Stimulated activated CD4-positive, alpha-beta T cell treated with anti-CD3 and anti-CD28 coated beads, Interleukin-2, amount 100 ng/mL, for 4 hours (primary cell): ENCODE results near the gene COL18A1.
"Not testable (repeated sequence)": the region's sequence is repeated elsewhere in the genome, so short reads cannot be mapped to it uniquely, and the experiment has no call there.

Experiments
- DNase-seq: peaks from one replicate; pipeline ENCODE4 v3.0.0-alpha.2; 2020; ENCODE audit warnings: low read depth

Gene COL18A1

DNA sequence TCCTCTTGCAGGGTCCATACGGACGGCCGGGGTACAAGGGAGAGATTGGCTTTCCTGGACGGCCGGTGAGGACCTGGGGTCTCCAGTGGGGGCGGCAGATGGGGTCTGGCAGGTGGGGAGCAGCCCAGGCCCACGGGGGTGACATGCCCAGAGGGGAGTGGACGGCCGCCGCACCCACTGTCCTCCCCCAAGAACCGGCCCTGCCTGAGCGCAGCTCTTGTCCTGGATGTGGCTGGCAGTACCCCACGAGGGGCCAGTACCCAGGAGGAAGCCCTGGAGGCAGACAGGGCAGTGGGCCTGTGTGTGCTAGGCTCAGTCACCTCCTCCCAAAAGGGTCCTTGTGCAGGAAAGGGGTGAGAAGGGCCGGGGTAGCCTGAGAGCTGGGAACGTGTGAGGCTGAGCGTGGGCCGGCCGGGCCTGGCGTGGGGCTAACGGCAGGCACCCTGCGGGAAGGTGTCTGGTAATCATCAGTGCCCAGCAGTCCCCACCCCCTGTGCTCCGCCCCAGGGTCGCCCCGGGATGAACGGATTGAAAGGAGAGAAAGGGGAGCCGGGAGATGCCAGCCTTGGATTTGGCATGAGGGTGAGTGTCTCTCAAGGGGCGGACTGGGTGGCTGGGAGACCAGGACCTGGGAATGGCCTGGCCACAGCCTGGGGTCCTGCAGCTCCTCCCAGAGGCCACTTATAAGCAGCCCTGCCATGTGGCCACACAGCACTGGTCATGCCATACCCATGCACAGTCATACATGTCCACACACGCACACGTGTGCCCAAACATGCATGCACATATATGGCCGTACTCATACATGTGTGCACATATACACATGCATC, 90.1 kb downstream of the COL18A1 start:
- DNase-seq = no peak

DNA sequence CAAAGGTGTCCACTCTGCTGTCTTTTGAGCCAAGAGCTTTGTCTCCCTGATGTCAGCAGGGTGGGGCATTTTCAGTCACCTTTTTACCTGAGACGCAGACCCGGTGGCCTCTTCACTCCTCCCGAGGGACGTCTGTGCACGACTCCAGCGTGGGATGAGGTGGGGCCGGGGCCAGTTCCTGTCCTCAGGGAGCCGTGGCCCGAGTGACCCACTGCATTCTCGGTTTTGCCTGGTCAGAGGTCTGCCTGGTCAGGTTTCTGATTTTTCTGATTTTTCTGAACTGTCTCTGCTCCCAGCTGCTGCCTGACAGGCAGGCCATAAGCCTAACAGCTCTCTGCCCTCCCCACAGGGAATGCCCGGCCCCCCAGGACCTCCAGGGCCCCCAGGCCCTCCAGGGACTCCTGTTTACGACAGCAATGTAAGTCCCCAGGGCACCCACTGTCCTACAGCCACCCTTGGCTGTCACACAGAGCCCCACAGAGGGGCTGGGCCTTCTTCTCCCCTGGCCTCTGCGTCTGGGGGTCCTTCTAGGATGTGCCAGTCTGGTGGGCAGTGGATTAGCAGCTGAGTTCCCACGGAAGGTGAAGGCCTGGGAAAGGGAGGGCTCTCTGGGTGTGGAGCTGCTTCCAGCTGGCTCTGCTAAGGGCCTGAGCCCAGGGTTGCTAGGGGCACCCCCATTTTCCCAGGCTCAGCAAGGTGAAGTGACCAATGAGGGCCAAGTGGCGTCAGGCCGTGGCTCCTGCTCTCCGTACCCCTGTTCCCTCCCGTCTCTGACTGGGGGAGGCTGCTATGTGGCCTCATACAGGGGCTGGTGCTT, 91.4 kb downstream of the COL18A1 start:
- no peak for DNase-seq

DNA sequence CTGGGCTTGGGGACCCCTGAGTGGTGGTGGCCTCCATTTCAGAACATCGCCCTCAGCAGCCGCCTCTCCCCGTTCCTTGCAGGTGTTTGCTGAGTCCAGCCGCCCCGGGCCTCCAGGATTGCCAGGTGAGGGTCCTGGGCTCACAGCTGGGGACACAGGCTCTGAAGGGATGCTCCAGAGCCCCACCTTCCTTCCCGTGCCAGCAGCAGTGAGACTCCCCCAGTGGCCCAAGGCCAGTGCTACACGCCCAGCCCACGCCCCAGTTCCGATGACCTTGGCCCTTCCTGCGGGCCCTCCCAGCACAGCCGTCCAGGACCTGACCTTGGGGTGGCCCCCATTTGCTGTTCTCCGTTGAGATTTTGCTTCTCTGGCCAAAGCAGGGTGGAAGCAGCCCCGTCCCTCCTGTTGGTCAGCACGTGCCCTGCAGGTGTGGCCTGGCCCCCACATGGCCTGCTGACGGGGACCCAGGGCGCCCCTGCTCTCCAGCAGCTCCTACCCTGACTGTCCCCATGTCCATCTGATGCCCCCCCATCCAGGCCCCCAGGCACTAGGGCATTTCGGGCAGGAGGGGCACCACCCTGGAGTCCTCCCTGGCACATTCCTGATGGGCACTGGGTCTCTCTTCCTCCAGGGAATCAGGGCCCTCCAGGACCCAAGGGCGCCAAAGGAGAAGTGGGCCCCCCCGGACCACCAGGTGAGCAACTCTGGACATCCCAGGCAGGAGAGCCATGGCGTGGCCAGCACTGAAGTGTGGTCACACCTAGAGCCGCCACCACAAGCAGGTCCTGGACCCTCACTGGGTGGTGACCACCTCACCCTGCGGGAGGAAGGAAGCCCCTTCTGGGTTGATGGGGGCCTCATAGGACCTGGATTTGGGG, 92.2 kb downstream of the COL18A1 start:
- no peak for DNase-seq

DNA sequence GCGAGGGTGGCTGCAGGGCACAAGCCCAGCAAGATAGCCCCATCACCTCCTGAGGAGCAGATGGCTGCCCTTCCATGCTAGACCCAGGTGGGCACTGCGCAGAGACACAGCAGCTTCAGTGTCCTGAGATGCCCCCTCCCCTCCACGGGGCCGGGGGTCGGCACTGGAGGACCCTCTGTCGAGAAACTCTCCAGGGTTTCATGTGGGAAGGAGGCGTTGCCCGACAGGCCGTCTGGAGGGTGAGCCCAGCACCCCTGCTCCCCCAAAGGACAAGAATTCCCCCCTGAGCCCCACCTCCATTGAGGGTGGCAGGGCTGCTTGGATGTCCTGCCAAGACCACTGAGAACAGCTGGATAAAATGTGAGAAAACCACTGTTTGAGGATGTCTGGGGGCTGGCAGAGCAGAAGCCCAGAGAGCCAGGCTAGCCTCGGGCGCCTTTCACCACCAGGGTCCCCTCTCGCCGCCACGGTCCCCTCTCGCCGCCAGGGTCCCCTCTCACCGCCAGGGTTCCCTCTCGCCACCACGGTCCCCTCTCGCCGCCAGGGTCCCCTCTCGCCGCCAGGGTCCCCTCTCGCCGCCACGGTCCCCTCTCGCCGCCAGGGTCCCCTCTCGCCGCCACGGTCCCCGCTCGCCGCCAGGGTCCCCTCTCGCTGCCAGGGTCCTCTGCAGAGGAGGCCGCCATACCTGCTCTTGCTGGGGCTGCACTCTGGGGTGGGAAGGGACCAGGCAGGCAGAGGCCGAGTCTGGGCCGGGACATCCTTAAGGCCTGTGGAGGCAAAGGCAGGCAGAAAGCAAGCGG, 93.1 kb downstream of the COL18A1 start:
- no peak for DNase-seq

DNA sequence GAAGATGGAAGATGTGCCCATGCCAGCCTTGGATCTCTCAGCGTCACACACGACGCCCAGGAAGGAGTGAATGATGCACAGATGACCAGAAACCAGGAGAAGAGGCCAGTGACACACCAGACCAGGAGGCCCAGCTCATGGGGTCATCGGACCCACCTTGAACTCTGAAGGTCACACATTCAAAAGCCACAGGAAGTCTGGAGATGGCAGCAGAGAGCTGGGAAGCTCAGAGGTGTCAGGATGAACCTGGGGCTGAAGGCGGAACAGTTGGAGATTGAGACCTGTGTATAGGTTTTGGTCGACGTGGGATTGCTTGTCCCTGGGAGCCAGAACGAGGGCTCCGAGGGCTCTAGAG, 93.7 kb downstream of the COL18A1 start:
- DNase-seq = no peak

DNA sequence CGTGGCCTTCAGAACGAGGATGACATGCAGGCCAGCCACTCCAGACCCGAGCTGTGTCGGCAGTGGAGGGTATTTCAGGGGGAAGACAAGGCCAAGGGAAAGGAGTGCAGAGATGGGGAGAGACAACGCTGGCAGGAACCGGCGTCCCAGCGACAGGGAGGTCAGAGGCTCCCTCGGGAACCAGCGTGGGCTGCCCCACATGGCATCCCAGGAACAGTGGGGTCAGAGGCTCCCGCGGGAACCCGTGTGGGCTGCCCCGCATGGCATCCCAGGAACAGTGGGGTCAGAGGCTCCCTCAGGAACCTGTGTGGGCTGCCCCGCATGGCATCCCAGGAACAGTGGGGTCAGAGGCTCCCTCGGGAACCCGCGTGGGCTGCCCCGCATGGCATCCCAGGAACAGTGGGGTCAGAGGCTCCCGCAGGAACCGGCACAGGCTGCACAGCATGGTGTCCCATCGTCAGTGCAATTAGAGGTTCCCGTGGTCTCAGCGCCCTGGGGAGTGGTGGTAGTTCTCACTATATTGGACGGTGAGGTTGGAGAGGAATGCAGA, 94.3 kb downstream of the COL18A1 start:
- DNase-seq = no peak

DNA sequence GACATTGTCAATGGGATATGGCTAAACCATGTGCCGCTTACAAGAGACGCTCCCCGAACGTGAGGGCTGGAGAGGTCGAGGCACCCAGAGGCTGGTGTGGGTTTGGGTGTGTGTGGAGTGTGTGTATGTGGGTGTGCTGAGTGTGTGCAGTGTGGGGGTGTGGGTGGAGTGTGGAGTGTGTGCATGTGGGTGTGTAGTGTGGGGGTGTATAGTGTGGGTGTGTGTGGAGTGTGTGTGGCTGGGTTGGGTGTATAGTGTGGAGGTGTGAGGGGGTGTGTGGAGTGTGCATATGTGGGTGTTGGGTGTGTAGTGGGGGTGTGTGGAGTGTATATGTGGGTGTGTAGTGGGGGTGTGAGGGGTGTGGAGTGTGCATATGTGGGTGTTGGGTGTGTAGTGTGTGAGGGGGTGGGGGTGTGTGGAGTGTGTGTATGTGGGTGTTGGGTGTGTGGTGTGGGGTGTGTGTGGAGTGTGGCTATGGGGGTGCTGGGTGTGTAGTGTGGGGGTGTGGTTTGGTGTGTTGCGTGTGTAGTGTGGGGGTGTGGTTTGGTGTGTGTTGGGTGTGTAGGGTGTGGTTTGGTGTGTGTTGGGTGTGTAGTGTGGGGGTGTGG, 95.1 kb downstream of the COL18A1 start:
- DNase-seq = no peak

DNA sequence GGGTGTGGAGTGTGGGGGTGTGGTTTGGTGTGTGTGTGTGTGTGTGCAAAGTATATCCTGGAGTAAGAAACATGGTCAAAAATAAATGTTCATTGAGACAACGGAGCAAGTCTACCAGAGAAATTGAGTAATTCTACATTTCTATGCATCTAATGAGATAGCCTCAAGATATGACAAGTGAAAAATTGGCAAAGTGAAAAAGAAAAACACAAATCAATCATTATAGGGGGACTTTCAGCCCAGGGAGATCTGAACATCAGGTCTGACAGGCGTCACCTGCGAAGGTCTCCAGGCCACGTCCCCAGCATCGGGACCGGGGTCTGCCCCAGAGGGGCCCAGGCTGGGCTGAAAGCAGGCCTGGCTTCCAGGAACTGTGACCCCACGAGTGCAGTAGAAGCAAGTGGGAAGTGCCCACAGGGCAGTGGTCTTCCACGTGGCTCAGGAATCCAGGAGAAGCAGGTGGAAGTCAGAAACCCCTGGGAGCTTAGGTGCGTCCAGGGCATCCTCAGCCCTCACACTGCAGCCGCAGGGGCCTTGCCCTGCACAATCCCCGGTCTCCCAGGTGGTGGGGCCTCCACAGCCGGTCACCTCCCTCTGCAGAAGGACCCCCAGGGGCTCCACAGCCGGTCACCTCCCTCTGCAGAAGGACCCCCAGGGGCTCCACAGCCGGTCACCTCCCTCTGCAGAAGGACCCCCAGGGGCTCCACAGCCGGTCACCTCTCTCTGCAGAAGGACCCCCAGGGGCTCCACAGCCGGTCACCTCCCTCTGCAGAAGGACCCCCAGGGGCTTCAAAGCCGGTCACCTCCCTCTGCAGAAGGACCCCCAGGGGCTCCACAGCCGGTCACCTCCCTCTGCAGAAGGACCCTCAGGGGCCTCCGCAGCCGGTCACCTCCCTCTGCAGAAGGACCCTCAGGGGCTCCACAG, 96.4 kb downstream of the COL18A1 start:
- DNase-seq = not testable (repeated sequence)

DNA sequence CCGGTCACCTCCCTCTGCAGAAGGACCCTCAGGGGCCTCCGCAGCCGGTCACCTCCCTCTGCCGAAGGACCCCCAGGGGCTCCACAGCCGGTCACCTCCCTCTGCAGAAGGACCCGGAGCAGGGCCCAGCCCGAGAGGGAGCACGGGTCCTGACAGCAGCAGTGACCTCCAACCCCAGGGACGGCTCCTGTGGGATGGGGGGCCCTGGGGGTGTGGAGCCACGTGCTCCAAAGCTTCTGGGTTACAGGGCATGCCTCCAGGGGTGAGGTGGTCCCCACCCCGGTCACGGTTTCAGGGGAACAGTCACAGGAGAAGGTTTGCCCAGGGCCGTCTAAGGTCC, 97.0 kb downstream of the COL18A1 start:
- DNase-seq = no peak

DNA sequence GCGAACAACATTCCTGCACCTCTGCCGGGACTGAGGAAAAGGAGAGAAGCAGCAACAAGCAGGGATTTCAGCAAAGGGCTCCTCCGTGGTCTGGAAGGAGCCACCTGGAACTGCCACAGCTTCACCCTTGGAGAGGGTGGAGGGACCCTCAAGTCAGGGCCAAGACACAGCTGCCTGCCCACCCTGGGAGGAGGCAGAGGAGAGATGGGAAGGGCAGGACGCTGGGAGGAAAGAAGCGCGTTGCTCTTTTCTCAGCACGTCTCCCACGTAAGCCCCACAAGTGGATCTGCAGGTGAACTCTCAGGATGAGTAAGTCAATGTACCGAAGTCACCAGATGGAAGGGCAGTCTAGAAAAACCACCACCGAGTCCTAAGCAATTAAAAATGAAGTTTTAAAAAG, 97.6 kb downstream of the COL18A1 start:
- DNase-seq = no peak

DNA sequence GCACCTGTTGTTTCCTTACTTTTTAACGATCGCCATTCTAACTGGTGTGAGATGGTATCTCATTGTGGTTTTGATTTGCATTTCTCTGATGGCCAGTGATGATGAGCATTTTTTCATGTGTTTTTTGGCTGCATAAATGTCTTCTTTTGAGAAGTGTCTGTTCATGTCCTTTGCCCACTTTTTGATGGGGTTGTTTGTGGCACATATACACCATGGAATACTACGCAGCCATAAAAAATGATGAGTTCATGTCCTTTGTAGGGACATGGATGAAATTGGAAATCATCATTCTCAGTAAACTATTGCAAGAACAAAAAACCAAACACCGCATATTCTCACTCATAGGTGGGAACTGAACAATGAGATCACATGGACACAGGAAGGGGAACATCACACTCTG, 98.3 kb downstream of the COL18A1 start:
- DNase-seq = not testable (repeated sequence)

DNA sequence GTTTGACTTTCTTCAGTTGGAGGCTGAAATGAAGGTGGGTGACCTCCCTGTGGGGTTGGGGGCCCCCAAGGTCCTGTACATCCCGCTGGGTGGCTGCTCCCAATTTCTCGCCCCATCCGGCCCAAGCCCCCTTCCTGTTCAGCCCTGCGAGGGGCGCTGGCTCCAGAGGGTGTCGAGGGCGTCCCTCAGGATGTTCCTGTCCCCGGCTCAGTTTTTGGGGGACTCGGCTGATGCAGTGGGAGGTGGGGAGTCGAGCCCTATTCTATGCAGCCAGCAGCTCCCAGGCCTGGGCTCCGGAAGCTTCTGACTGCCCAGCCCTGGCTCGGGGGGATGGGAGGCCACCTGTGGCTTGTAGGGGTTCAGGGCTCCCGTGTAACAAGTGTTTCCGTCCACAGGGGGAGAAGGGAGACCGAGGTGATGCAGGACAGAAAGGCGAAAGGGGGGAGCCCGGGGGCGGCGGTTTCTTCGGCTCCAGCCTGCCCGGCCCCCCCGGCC, 99.1 kb downstream of the COL18A1 start:
- DNase-seq = no peak

DNA sequence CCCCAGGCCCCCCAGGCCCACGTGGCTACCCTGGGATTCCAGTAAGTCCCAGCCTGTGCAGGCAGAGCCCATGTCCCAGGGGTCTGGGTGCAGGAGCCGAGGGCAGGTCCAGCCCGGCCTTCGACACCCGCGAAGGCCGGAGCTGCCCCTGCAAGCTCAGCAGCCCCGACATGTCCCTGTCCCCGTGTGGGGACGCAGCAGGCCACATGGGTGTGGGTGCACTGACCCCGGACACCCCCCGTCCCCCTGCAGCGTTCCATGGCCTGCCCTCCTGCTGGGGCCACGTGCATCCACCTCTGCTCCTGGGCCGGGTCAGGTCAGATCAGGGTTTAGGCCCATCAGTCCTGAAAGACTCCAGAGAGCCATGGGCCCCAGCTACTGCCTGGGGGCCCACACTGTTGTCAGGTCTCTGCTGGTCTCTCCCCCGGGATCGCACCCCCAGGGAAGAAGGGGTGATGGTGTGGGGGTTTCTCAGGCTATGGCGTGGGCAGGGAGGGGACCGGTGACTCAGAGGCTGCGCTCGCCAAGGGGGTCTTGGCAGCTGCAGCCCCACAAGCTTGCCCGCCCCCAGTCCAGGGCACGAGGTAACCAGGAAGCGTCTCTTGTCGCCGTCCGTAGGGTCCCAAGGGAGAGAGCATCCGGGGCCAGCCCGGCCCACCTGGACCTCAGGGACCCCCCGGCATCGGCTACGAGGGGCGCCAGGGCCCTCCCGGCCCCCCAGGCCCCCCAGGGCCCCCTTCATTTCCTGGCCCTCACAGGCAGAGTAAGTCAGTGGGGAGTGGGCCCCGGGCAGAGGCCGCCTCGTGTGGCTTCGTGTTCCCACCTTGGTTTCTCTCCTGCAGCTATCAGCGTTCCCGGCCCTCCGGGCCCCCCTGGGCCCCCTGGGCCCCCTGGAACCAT, 99.8 kb downstream of the COL18A1 start:
- no peak for DNase-seq

DNA sequence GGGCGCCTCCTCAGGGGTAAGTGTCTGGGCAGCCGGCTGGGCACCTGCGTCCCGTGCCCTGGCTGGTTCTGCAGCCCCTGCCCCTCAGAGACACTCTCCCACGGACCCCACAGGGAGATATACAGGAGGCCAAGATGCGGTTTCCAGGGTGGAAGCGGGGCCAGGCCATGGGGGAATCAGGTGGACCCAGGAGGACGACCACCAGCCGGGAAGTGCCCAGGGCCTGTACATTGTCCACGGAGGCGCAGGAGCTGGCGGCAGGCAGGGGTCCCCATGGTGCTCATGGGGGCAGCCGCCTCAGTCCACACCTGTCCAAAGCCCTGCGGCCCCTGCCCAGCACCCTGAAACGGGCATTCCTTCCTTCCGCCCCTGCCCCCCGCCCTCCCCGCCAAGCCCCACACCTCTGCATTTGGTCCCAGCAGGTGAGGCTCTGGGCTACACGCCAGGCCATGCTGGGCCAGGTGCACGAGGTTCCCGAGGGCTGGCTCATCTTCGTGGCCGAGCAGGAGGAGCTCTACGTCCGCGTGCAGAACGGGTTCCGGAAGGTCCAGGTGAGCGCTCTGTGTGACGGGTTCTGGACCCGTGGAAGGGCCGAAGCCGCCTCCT, 100.6 kb downstream of the COL18A1 start:
- DNase-seq = no peak

DNA sequence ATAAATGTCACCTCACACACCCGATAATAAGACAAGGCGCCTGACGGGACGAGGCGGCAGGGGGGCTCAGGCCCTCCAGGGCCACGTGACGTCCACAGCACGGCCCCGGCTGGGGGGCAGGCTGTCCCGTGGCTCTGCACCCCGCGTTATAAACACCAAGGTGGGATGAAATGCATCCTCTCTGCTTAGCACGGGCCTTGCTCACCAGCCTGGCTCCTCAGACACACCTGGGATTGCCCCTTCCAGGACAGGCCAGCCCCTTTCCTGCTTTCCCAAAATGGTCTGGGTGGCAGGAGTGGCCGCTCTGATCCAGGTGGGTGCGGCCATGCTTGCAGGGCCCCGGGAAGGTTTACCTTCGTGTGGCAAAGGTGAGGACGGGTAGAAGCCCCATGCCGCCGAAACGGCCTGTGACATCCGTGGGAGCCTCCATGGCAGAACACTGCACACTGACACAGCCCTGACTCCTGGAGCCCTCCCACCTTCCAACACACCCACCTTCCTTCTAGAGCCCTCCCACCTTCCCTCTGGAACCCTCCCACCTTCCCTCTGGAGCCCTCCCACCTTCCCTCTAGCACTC, 101.4 kb downstream of the COL18A1 start:
- no peak for DNase-seq

DNA sequence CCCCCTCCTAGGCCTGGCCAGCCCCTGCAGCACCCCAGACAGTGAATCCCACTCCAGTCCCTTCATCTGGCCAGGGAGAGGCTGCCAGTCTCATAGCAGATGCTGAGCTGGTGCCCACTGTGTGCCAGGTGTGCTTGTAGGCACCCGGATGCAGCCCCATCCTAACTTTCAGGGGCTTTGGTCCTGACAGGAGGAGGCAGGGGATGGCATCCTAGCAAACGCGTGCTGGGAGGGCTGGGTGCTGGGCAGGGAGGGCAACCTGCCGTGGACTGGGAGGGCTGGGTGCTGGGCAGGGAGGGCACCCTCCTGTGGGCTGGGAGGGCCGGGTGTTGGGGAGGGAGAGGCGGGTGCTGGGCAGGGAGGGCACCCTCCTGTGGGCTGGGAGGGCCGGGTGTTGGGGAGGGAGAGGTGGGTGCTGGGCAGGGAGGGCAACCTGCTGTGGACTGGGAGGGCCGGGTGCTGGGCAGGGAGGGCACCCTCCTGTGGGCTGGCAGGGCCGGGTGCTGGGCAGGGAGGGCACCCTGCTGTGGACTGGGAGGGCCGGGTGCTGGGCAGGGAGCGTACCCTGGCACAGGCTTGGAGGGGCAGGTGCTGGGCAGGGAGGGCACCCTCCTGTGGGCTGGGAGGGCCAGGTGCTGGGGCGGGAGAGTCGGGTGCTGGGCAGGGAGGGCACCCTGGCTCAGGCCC, 102.0 kb downstream of the COL18A1 start:
- DNase-seq = no peak

DNA sequence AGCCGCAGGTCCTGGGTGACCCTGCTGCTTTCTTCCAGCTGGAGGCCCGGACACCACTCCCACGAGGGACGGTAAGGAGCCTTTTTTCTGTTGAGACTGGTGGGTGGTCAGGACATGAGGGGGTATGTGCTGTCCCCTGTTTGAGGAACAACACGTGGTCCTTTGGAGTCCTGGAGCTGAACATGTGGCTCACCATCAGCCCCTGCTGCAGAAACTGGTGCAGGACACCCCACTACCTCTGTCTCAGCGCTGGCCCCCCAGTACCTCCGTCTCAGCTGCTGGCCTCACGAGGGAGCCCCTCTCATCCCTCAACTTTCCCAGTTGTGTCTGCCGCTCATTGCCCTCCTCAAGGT, 102.5 kb downstream of the COL18A1 start:
- no peak for DNase-seq
